Measurements from ENCODE around the gene PPIE. TPM values are rescaled to one million over a fixed set of nuclear protein-coding genes. Genes with fewer than 3 reads are reported as not detected.
"Not testable (repeated sequence)": the region's sequence is repeated elsewhere in the genome, so short reads cannot be mapped to it uniquely, and the experiment has no call there.

PPIE gene
- total and polyA plus RNA-seq, 2 experiments from 2014 or later = 19.9 to 68.0 TPM

GRCh38 chr1:39776400-39776713 lies 37.7 kb downstream of the PPIE start:
- 66 to 71% methylated on average over 12 of the region's 12 CpGs for WGBS, 2 experiments (ENCODE audit: low coverage in 1 of 2, low lambda C conversion rate in 2 of 2, missing lambda C conversion rate in 2 of 2)
- Histone ChIP-seq H3K27ac (no peak overlapping the region), H3K27me3 (replicated peaks; ENCODE audit: insufficient read depth) (peaks cover 11% of the 10 kb centered on the region; the same call in 1 of the 2 replicates), H3K9ac (no peak overlapping the region), H3K79me2 (ENCODE audit: insufficient read depth) (no peaks in the 10 kb centered on the region), H3K9me3 (ENCODE audit: low read depth) (no peaks in the 10 kb centered on the region), H3K4me1 (ENCODE audit: insufficient read depth) (no peaks in the 10 kb centered on the region), H3K4me3 (no peak overlapping the region), H3F3A (ENCODE audit: insufficient read depth) (no peaks in the 10 kb centered on the region), H3K9me2 (ENCODE audit: insufficient read depth) (no peaks in the 10 kb centered on the region), H3K4me2 (ENCODE audit: unreplicated experiment) (no peak overlapping the region), H3K36me3 (ENCODE audit: low read depth) (no peaks in the 10 kb centered on the region), H2AFZ (no peak overlapping the region), H4K20me1 (ENCODE audit: insufficient read depth) (no peaks in the 10 kb centered on the region)
- TF ChIP-seq EZH2 (IDR thresholded peaks at IDR 0.05; ENCODE audit: insufficient read depth, poor library complexity, severe bottlenecking) = no peak
- no peak for TF ChIP-seq EZH2phosphoT487 (IDR thresholded peaks at IDR 0.05; ENCODE audit: insufficient read depth, low read depth)
- DNase-seq = no peak
- in situ Hi-C loops (cut with MboI) = no loop called here

- Histone ChIP-seq H3K9me2 (ENCODE audit: insufficient read depth) (no peaks in the 10 kb centered on the region), H3K27ac (no peak overlapping the region), H3K79me2 (ENCODE audit: insufficient read depth) (no peaks in the 10 kb centered on the region), H2AFZ (no peak overlapping the region), H3K4me2 (ENCODE audit: unreplicated experiment) (no peak overlapping the region), H3K27me3 (replicated peaks; ENCODE audit: insufficient read depth) (peaks cover 17% of the 10 kb centered on the region; the same call in 1 of the 2 replicates), H4K20me1 (ENCODE audit: insufficient read depth) (no peaks in the 10 kb centered on the region), H3K9me3 (ENCODE audit: low read depth) (no peaks in the 10 kb centered on the region), H3K36me3 (ENCODE audit: low read depth) (no peaks in the 10 kb centered on the region), H3K9ac (no peak overlapping the region), H3K4me1 (ENCODE audit: insufficient read depth) (no peaks in the 10 kb centered on the region), H3F3A (ENCODE audit: insufficient read depth) (no peaks in the 10 kb centered on the region), H3K4me3 (no peak overlapping the region)
- in situ Hi-C loops (cut with MboI) = no loop called here
- no peak for DNase-seq
- 61% methylated on average over 4 of the region's 4 CpGs for WGBS, 2 experiments (ENCODE audit: low coverage in 1 of 2, low lambda C conversion rate in 2 of 2, missing lambda C conversion rate in 2 of 2)
- TF ChIP-seq EZH2phosphoT487 (IDR thresholded peaks at IDR 0.05; ENCODE audit: insufficient read depth, low read depth) (no peak), EZH2 (IDR thresholded peaks at IDR 0.05; ENCODE audit: insufficient read depth, poor library complexity, severe bottlenecking) (no peak)
These were observed 38.2 kb downstream of the PPIE start for GRCh38 chr1:39776886-39777285.

GRCh38 chr1:39777306-39777705 lies 38.6 kb downstream of the PPIE start:
- Histone ChIP-seq H3K9ac (no peak overlapping the region), H2AFZ (no peak overlapping the region), H3F3A (ENCODE audit: insufficient read depth) (no peaks in the 10 kb centered on the region), H4K20me1 (ENCODE audit: insufficient read depth) (no peaks in the 10 kb centered on the region), H3K27ac (no peak overlapping the region), H3K9me3 (ENCODE audit: low read depth) (no peaks in the 10 kb centered on the region), H3K36me3 (ENCODE audit: low read depth) (no peaks in the 10 kb centered on the region), H3K4me3 (no peak overlapping the region), H3K4me2 (ENCODE audit: unreplicated experiment) (no peak overlapping the region), H3K79me2 (ENCODE audit: insufficient read depth) (no peaks in the 10 kb centered on the region), H3K4me1 (ENCODE audit: insufficient read depth) (no peaks in the 10 kb centered on the region), H3K27me3 (replicated peaks; ENCODE audit: insufficient read depth) (peaks cover 17% of the 10 kb centered on the region; the same call in 1 of the 2 replicates), H3K9me2 (ENCODE audit: insufficient read depth) (no peaks in the 10 kb centered on the region)
- WGBS, 2 experiments (ENCODE audit: low coverage in 1 of 2, low lambda C conversion rate in 2 of 2, missing lambda C conversion rate in 2 of 2) = 74 to 83% methylated on average over 4 of the region's 4 CpGs
- TF ChIP-seq EZH2 (IDR thresholded peaks at IDR 0.05; ENCODE audit: insufficient read depth, poor library complexity, severe bottlenecking) (no peak), EZH2phosphoT487 (IDR thresholded peaks at IDR 0.05; ENCODE audit: insufficient read depth, low read depth) (no peak)
- in situ Hi-C loops (cut with MboI) = no loop called here
- no peak for DNase-seq

DNA sequence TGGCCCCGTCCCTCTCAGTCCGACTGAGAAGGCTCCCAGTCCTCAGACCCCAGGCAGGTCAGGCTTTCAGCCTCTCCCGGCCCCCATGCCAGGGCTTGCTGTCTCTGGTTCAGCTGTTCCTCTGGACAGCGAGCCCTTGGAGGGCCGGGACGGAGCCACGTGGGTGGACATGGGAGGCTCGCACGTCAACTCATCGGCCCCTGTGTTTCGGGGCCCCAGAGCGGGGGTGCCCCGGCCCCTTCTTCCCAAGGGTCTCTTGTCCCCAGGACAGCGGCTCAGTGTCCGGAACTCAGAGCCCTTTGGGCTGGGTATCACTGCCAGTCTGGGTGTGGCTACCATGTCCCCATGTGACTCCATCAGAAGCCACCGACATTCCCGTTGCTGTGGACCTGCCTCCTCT lies 39.2 kb downstream of the PPIE start:
- H3K4me1 ChIP-seq (ENCODE audit: insufficient read depth); H3K79me2 ChIP-seq (ENCODE audit: insufficient read depth); H2AFZ ChIP-seq; H3K36me3 ChIP-seq (ENCODE audit: low read depth); in situ Hi-C loops (cut with MboI); H3K9ac ChIP-seq; H3K4me2 ChIP-seq (ENCODE audit: unreplicated experiment); H4K20me1 ChIP-seq (ENCODE audit: insufficient read depth); H3K27ac ChIP-seq; H3K4me3 ChIP-seq; H3K9me2 ChIP-seq (ENCODE audit: insufficient read depth); DNase-seq; H3K9me3 ChIP-seq (ENCODE audit: low read depth); H3F3A ChIP-seq (ENCODE audit: insufficient read depth): not testable (repeated sequence)
- WGBS, 2 experiments (ENCODE audit: low coverage in 1 of 2, low lambda C conversion rate in 2 of 2, missing lambda C conversion rate in 2 of 2) = 71 to 84% methylated on average over 11 to 14 of the region's 17 CpGs
- H3K27me3 ChIP-seq (replicated peaks; ENCODE audit: insufficient read depth) = peaks cover 19% of the 10 kb centered on the region

DNA sequence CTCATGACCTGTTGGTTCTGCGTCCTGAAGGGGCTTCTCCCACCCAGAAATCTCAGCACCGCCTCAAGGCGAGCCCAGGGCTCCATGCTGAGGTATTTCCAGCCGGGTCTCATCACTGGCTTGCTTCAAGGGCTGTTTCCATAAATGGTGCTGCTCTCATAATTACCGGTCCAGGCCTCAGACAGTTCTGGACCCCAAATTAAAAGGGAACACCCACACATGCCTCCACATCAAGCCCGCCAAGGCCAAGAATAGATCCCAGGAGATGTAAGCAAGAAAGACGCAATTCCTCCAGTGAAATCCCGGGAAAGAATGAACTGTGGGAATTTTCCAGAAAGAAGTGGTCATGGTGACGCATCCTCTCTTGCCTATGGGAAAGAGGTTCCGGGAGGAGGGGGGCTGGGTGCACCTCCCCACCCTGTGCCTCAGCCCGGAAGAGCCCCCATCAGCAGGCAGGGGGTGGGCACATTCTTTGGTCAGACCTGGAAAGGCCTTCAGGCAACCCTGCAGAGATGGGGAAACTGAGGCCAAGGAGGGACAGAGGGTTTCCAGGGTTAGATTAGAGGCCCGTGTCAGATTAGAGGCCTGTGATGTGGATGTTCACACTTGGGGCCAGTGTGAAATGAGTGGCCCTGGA lies 39.9 kb downstream of the PPIE start:
- H3K9me2 ChIP-seq (ENCODE audit: insufficient read depth); H3K4me2 ChIP-seq (ENCODE audit: unreplicated experiment); in situ Hi-C loops (cut with MboI); H3K4me3 ChIP-seq; H3K9ac ChIP-seq; DNase-seq; H3K79me2 ChIP-seq (ENCODE audit: insufficient read depth); H3K9me3 ChIP-seq (ENCODE audit: low read depth); H3K27ac ChIP-seq; H2AFZ ChIP-seq; H3F3A ChIP-seq (ENCODE audit: insufficient read depth); H3K36me3 ChIP-seq (ENCODE audit: low read depth); H4K20me1 ChIP-seq (ENCODE audit: insufficient read depth); H3K4me1 ChIP-seq (ENCODE audit: insufficient read depth): not testable (repeated sequence)
- H3K27me3 ChIP-seq (replicated peaks; ENCODE audit: insufficient read depth) = peaks cover 22% of the 10 kb centered on the region
- WGBS, 2 experiments (ENCODE audit: low coverage in 1 of 2, low lambda C conversion rate in 2 of 2, missing lambda C conversion rate in 2 of 2) = 57% methylated on average over 10 to 12 of the region's 12 CpGs

Measured in GM23248 (cell line).